Astrocyte of the cerebellum (primary cell): ENCODE results near the gene SAT2.
"Not testable (repeated sequence)": the region's sequence is repeated elsewhere in the genome, so short reads cannot be mapped to it uniquely, and the experiment has no call there.

Experiments used
- DNase-seq: peaks from one replicate; pipeline ENCODE4 v3.0.0-alpha.2; 2011; ENCODE audit warnings: low read depth
- H3K4me3 ChIP-seq: 2 replicates; pipeline ENCODE4 v1.5.1; 2011; ENCODE audit warnings: mild to moderate bottlenecking, low read depth, low read length, moderate library complexity
- in situ Hi-C: cut with HindIII; loops from 2 replicates; pipeline ENCODE4 v1.10.0; 2017; ENCODE audit warnings: low sequenced_read_pairs
- TF ChIP-seq, protein P1 (sequence below): IDR thresholded peaks from 2 replicates; pipeline ENCODE4 v1.5.1; 2012; ENCODE audit warnings: low read length, low read depth, moderate library complexity, mild to moderate bottlenecking; ENCODE audit errors: missing control alignments

Gene SAT2

GRCh38 chr17:7650509-7651096 lies 23.0 kb upstream of the SAT2 start, which contains the start of gene ATP1B2:
ATP1B2 (plus strand) TSS chr17:7650926; CDS start chr17:7651519, 593 bp downstream.
- TF ChIP-seq, protein P1, sequence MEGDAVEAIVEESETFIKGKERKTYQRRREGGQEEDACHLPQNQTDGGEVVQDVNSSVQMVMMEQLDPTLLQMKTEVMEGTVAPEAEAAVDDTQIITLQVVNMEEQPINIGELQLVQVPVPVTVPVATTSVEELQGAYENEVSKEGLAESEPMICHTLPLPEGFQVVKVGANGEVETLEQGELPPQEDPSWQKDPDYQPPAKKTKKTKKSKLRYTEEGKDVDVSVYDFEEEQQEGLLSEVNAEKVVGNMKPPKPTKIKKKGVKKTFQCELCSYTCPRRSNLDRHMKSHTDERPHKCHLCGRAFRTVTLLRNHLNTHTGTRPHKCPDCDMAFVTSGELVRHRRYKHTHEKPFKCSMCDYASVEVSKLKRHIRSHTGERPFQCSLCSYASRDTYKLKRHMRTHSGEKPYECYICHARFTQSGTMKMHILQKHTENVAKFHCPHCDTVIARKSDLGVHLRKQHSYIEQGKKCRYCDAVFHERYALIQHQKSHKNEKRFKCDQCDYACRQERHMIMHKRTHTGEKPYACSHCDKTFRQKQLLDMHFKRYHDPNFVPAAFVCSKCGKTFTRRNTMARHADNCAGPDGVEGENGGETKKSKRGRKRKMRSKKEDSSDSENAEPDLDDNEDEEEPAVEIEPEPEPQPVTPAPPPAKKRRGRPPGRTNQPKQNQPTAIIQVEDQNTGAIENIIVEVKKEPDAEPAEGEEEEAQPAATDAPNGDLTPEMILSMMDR, result no peak
- peak within 1 kb of the TSS; percentile 34 for H3K4me3 ChIP-seq
- DNase-seq, result no peak
- in situ Hi-C loops, result no loop called here

DNA sequence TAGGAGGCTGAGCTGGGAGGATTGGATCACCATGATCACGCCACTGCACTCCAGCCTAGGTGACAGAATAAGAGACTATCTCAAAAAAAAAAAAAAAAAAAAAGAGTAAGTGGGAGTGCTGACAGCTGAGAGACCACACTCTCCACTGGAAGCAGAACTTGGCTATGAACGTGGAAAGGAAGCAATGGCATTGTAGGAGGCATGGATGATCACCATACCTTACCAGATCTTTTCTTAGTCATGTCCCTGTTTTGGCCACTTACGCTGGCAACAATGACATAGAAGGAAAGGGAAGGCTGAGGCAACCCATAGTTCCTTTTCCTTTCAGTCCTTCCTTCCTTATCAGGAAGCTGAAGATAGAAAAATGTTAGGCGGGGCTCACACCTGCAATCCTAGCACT lies 19.4 kb upstream of the SAT2 start:
- DNase-seq, result no peak
- TF ChIP-seq, protein P1, result no peak
- H3K4me3 ChIP-seq, result no peak overlapping the region
- in situ Hi-C loops, result no loop called here

DNA sequence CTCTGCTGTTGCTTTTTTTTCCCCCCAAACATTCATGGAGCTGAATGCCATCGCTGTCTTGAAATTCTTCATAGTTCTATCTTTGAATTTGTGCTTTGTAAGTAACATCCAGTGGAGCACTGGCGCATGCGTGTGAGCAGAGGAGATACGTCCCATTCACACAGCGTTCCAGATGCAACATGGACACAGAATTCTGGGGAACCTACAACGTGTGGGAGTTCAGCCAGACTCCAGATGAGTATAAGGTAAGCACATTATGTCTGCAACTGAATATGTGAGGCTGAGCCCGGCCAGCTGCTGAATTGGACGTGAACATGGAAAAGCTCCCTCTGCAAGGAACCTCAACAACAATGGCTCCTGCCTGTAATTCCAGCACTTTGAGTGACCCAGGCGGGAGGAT lies 18.8 kb upstream of the SAT2 start:
- in situ Hi-C loops, result no loop called here
- TF ChIP-seq, protein P1, result no peak
- H3K4me3 ChIP-seq, result no peak overlapping the region
- DNase-seq, result no peak

- H3K4me3 ChIP-seq, result no peak overlapping the region
- TF ChIP-seq, protein P1, result no peak
- in situ Hi-C loops, result no loop called here
- no peak for DNase-seq
Measured at GRCh38 chr17:7644775-7645174, 17.2 kb upstream of the SAT2 start.

DNA sequence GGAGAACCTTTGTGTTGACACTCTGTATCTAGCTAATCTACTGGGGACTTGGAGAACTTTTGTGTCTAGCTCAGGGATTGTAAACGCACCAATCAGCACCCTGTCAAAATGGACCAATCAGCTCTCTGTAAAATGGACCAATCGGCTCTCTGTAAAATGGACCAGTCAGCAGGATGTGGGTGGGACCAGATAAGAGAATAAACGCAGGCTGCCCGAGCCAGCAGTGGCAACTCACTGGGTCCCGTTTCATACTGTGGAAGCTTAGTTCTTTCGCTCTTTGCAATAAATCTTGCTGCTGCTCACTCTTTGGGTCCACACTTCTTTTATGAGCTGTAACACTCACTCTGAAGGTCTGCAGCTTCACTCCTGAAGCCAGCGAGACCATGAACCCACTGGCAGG lies 14.0 kb upstream of the SAT2 start:
- H3K4me3 ChIP-seq, DNase-seq, in situ Hi-C loops: not testable (repeated sequence)

DNA sequence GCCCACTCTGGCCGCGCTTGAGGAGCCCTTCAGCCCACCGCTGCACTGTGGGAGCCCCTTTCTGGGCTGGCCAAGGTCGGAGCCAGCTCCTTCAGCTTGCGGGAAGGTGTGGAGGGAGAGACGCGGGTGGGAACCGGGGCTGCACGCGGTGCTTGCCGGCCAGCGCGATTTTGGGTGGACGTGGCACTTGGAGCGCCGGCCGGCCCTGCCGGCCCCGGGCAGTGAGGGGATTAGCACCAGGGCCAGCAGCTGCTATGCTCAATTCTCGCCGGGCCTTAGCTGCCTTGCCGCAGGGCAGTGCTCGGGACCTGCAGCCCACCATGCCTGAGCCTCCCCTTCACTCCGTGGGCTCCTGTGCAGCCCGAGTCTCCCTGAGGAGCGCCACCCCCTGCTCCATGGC lies 13.2 kb upstream of the SAT2 start:
- in situ Hi-C loops, result no loop called here
- no peak for DNase-seq
- TF ChIP-seq, protein P1, result no peak
- no peak overlapping the region for H3K4me3 ChIP-seq

- in situ Hi-C loops, result no loop called here
- H3K4me3 ChIP-seq, result no peak overlapping the region
- TF ChIP-seq, protein P1, result no peak
- no peak for DNase-seq
Measured at GRCh38 chr17:7636163-7636562, 8.5 kb upstream of the SAT2 start.
